K562 (cell line): Measurements from ENCODE around the gene RPP25. TPM values are rescaled to one million over a fixed set of nuclear protein-coding genes. Genes with fewer than 3 reads are reported as not detected.
A peak's percentile ranks its signal among the peaks of the same experiment; 100 is the strongest.

Experiments
- BRCA1 ChIP-seq, 2 experiments: fragments of 450-650 bp in 1 of 2; sonication (generic) in 1 of 2; formaldehyde crosslinking in 1 of 2; IDR thresholded peaks; 2 replicates each; pipeline versions ENCODE4 v1.5.0 to v1.6.1; 2017 to 2020; ENCODE audit warnings: mild to moderate bottlenecking in 1 of 2, missing genetic modification reagents in 1 of 2
- CGGBP1 ChIP-seq: fragments of 250-450 bp; sonication (Bioruptor Pico); IDR thresholded peaks from 2 replicates; pipeline ENCODE4 v1.9.0; 2021; ENCODE audit warnings: mild to moderate bottlenecking
- CREB3 ChIP-seq: fragments of 450-650 bp; conservative IDR thresholded peaks from 2 replicates; pipeline ENCODE4 v1.6.1; 2016; ENCODE audit warnings: missing genetic modification characterization, low read depth, mild to moderate bottlenecking, missing compliant biosample characterization, moderate library complexity
- ETV6 ChIP-seq, 3 experiments: fragments of 150-350 bp in 1 of 3; sonication (generic) in 1 of 3; formaldehyde crosslinking in 1 of 3; IDR thresholded peaks; 2 replicates each; pipeline versions ENCODE4 v1.6.1 to v1.8.0; 2014 to 2022; ENCODE audit warnings: borderline replicate concordance in 2 of 3, low read depth in 2 of 3, antibody characterized with exemption in 1 of 3, low read length in 1 of 3, mild to moderate bottlenecking in 1 of 3, missing genetic modification reagents in 1 of 3
- FIP1L1 ChIP-seq: fragments of 200-400 bp; formaldehyde crosslinking; IDR thresholded peaks from 2 replicates; pipeline ENCODE4 v1.6.1; 2018; ENCODE audit warnings: mild to moderate bottlenecking, low read depth, low read length; ENCODE audit not compliant: poor library complexity, severe bottlenecking
- GABPA ChIP-seq: fragments of 200-800 bp; sonication (Bioruptor generic); conservative IDR thresholded peaks from 2 replicates; pipeline ENCODE4 v1.6.1; 2016; ENCODE audit warnings: low read depth, missing genetic modification characterization, missing compliant biosample characterization
- HOXB6 ChIP-seq: fragments of 250-450 bp; sonication (Bioruptor Pico); IDR thresholded peaks from 2 replicates; pipeline ENCODE4 v1.5.1; 2022; ENCODE audit warnings: mild to moderate bottlenecking, borderline replicate concordance
- NCOA4 ChIP-seq: fragments of 450-650 bp; IDR thresholded peaks from 2 replicates; pipeline ENCODE4 v1.6.1; 2018; ENCODE audit warnings: mild to moderate bottlenecking; ENCODE audit not compliant: partially characterized antibody
- NFIC ChIP-seq: fragments of 450-650 bp; IDR thresholded peaks from 2 replicates; pipeline ENCODE4 v1.6.1; 2017; ENCODE audit warnings: mild to moderate bottlenecking, inconsistent platforms
- PKNOX1 ChIP-seq: fragments of 450-650 bp; IDR thresholded peaks from 2 replicates; pipeline ENCODE4 v1.6.1; 2016
- POLR3A ChIP-seq: IDR thresholded peaks from 2 replicates; pipeline ENCODE4 v1.6.1; 2011; ENCODE audit warnings: borderline replicate concordance, mild to moderate bottlenecking, moderate library complexity; ENCODE audit not compliant: insufficient read length, insufficient read depth; ENCODE audit errors: extremely low read depth
- RNF2 ChIP-seq: sonication (generic); IDR thresholded peaks from 2 replicates; pipeline ENCODE4 v1.6.1; 2016
- SREBF1 ChIP-seq: fragments of 150-350 bp; IDR thresholded peaks from 2 replicates; pipeline ENCODE4 v1.6.1; 2014; ENCODE audit warnings: antibody characterized with exemption, low read depth, low read length, borderline replicate concordance
- TEAD1 ChIP-seq, 2 experiments: fragments of 450-650 bp in 1 of 2; sonication (generic) in 1 of 2; formaldehyde crosslinking; IDR thresholded peaks; 2 replicates each; pipeline versions ENCODE4 v1.4.0 to v1.8.0; 2020 to 2022; ENCODE audit warnings: mild to moderate bottlenecking in 2 of 2, missing genetic modification reagents in 1 of 2
- ZBTB17 ChIP-seq: fragments of 450-650 bp; formaldehyde crosslinking; IDR thresholded peaks from 2 replicates; pipeline ENCODE4 v1.4.0; 2020; ENCODE audit warnings: mild to moderate bottlenecking
- ZFP30 ChIP-seq: fragments of 250-450 bp; sonication (Bioruptor Pico); IDR thresholded peaks from 2 replicates; pipeline ENCODE4 v1.8.0; 2022; ENCODE audit warnings: moderate library complexity, mild to moderate bottlenecking, inconsistent platforms, borderline replicate concordance
- ZNF143 ChIP-seq: sonication (generic); formaldehyde crosslinking; IDR thresholded peaks from 2 replicates; pipeline ENCODE4 v1.9.0; 2022; ENCODE audit warnings: mild to moderate bottlenecking, missing genetic modification reagents
- ZNF175 ChIP-seq: fragments of 200-800 bp; sonication (Bioruptor generic); IDR thresholded peaks from 2 replicates; pipeline ENCODE4 v1.6.1; 2016; ENCODE audit warnings: low read depth, mild to moderate bottlenecking, missing genetic modification characterization, missing compliant biosample characterization
- ZNF197 ChIP-seq: fragments of 200-800 bp; sonication (Bioruptor generic); IDR thresholded peaks from 2 replicates; pipeline ENCODE4 v1.6.1; 2016; ENCODE audit warnings: low read depth, missing genetic modification characterization, missing compliant biosample characterization
- ZNF224 ChIP-seq: sonication (generic); formaldehyde crosslinking; IDR thresholded peaks from 2 replicates; pipeline ENCODE4 v1.8.0; 2022; ENCODE audit warnings: mild to moderate bottlenecking, missing genetic modification reagents
- polyA plus RNA-seq, 8 experiments: library from polyadenylated mRNA; depleted of rRNA in 4 of 8; stranded (reverse) in 5 of 8; unstranded in 3 of 8; fragments of >200 nt; fragmentation: Nextera tagmentation in 2 of 8; fragmentation: Illumina TruSeq in 1 of 8; extraction: Ambion mirVana in 2 of 8; extraction: Trizol in 1 of 8; gene quantifications; 2 replicates each; pipeline versions ENCODE4 v1.2.1 to v1.2.3, GENCODE V29; 2011 to 2014; ENCODE audit warnings: inconsistent platforms in 1 of 8, missing spikeins in 1 of 8
- total RNA-seq, 7 experiments: library from RNA; depleted of rRNA in 6 of 7; stranded (reverse); fragments of >200 nt in 6 of 7; fragmentation: Illumina TruSeq in 2 of 7; extraction: Trizol in 2 of 7; gene quantifications; 2 replicates each; pipeline versions ENCODE4 v1.2.1 to v1.2.3, GENCODE V29; 2011 to 2021; ENCODE audit warnings: low replicate concordance in 1 of 7
- TF ChIP-seq, protein P1 (sequence below): sonication (generic); formaldehyde crosslinking; IDR thresholded peaks from 2 replicates; pipeline ENCODE4 v1.8.0; 2022; ENCODE audit warnings: mild to moderate bottlenecking, missing genetic modification reagents
- TF ChIP-seq, protein P2 (sequence below): fragments of 450-650 bp; formaldehyde crosslinking; conservative IDR thresholded peaks from 2 replicates; pipeline ENCODE4 v1.4.0; 2022; ENCODE audit warnings: mild to moderate bottlenecking, missing genetic modification characterization

Gene RPP25
- total and polyA plus RNA-seq, 9 of the 15 experiments (the other 6 are each of a cell fraction or from before 2014, with no cell fraction given) = 1.1 to 12.3 (median 5.6) TPM

- no peak for TF ChIP-seq NCOA4
- TF ChIP-seq ZNF143 (CRISPR knock-in tag) = peak; percentile 68
- TF ChIP-seq GABPA (tag) = 0 out of 2 replicates have a peak, but pooled peaks have one; percentile 23
- no peak for TF ChIP-seq ZFP30
- peak; percentile 98 for TF ChIP-seq RNF2
- TF ChIP-seq PKNOX1 = no peak
- no peak for TF ChIP-seq ZNF197 (CRISPR knock-in tag)
- 0 out of 2 replicates have a peak, but pooled peaks have one; percentile 44 for TF ChIP-seq CREB3 (tag)
- no peak for TF ChIP-seq CGGBP1
- no peak for TF ChIP-seq BRCA1 (IDR thresholded peaks at IDR 0.05)
- peak; percentile 98 for TF ChIP-seq BRCA1 (CRISPR knock-in tag; IDR thresholded peaks at IDR 0.05)
- TF ChIP-seq FIP1L1 = no peak
- TF ChIP-seq, protein P1, sequence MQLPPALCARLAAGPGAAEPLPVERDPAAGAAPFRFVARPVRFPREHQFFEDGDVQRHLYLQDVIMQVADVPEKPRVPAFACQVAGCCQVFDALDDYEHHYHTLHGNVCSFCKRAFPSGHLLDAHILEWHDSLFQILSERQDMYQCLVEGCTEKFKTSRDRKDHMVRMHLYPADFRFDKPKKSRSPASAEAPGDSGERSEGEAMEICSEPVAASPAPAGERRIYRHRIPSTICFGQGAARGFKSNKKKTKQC (CRISPR knock-in tag) = peak; percentile 100
- TF ChIP-seq NFIC = peak; percentile 26; the same call in 1 of the 2 replicates
- TF ChIP-seq ZBTB17 (CRISPR knock-in tag) = no peak
- peak; percentile 99 for TF ChIP-seq ZNF224 (CRISPR knock-in tag)
- TF ChIP-seq POLR3A = no peak
- TF ChIP-seq HOXB6 (CRISPR knock-in tag) = no peak
- TF ChIP-seq SREBF1 = no peak
- no peak for TF ChIP-seq ETV6 (IDR thresholded peaks at IDR 0.05; ENCODE audit: borderline replicate concordance in 1 of 2, low read depth in 2 of 2, low read length in 1 of 2)
- TF ChIP-seq ETV6 (CRISPR knock-in tag; IDR thresholded peaks at IDR 0.05; ENCODE audit: borderline replicate concordance) = peak; percentile 99
- TF ChIP-seq, protein P2, sequence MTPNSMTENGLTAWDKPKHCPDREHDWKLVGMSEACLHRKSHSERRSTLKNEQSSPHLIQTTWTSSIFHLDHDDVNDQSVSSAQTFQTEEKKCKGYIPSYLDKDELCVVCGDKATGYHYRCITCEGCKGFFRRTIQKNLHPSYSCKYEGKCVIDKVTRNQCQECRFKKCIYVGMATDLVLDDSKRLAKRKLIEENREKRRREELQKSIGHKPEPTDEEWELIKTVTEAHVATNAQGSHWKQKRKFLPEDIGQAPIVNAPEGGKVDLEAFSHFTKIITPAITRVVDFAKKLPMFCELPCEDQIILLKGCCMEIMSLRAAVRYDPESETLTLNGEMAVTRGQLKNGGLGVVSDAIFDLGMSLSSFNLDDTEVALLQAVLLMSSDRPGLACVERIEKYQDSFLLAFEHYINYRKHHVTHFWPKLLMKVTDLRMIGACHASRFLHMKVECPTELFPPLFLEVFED (CRISPR knock-in tag) = no peak
- no peak for TF ChIP-seq ZNF175 (CRISPR knock-in tag)
- TF ChIP-seq TEAD1 (CRISPR knock-in tag; IDR thresholded peaks at IDR 0.05) = peak in 1 of 2 experiments; percentile 96; a peak in 2 of 4 replicates
Observed at GRCh38 chr15:74955796-74956647, 550 bp downstream of the RPP25 start (continued).
